Natural killer cell treated with Interleukin-12 subunit alpha and Interleukin-12 subunit beta and Interleukin-15 and Interleukin-18, amount 100 ng/mL, for 72 hours (primary cell): ENCODE results near the gene CACTIN. TPM values are rescaled to one million over a fixed set of nuclear protein-coding genes. Genes with fewer than 3 reads are reported as not detected.

Experiments used
- ATAC-seq, 2 donors: fragments of 150-1000 bp; cut with Tn5 transposase in 1 of 2; sonication (Bioruptor Pico), chemical (Tn5 transposase) in 1 of 2; 2 replicates each; pipeline ENCODE4 v1.10.0; 2021
- DNase-seq: peaks from one replicate; pipeline ENCODE4 v3.0.0; 2022; ENCODE audit warnings: low spot score
- H3K27ac Mint-ChIP-seq, 2 donors: 1 replicate in 1 of 2; 2 replicates in 1 of 2; pipeline ENCODE4 v1.8.0; 2022; ENCODE audit warnings: mixed read lengths in 2 of 2, mild to moderate bottlenecking in 1 of 2, moderate library complexity in 1 of 2
- H3K27me3 Mint-ChIP-seq, 2 donors: 1 replicate in 1 of 2; 2 replicates in 1 of 2; pipeline ENCODE4 v1.8.0; 2022; ENCODE audit warnings: mixed read lengths in 2 of 2
- H3K36me3 Mint-ChIP-seq: one replicate; pipeline ENCODE4 v1.8.0; 2022; ENCODE audit warnings: mixed read lengths
- H3K4me1 Mint-ChIP-seq, 2 donors: 1 replicate in 1 of 2; 2 replicates in 1 of 2; pipeline ENCODE4 v1.8.0; 2022; ENCODE audit warnings: low read depth in 2 of 2, mixed read lengths in 2 of 2, mild to moderate bottlenecking in 1 of 2
- H3K4me3 Mint-ChIP-seq: one replicate; pipeline ENCODE4 v1.8.0; 2022; ENCODE audit warnings: mixed read lengths
- H3K9me3 Mint-ChIP-seq: 2 replicates; pipeline ENCODE4 v1.8.0; 2022; ENCODE audit warnings: mixed read lengths
- total RNA-seq, 2 donors: library from RNA; stranded (reverse); gene quantifications; one replicate each; pipeline ENCODE4 v1.2.3, GENCODE V29; 2022

CACTIN gene
- total RNA-seq, 2 donors from 2014 or later, result 28.9 to 44.7 TPM

- no peak for DNase-seq
- Mint-ChIP-seq H3K27ac (no peak overlapping the region), H3K27me3 (no peaks in the 10 kb centered on the region), H3K36me3 (no peaks in the 10 kb centered on the region), H3K4me1 (no peaks in the 10 kb centered on the region), H3K9me3 (no peaks in the 10 kb centered on the region), H3K4me3 (no peak overlapping the region)
- peak; percentile 8 to 40 for ATAC-seq
Observed at GRCh38 chr19:3645726-3646125, 19.1 kb upstream of the CACTIN start.

- no peaks in the 10 kb centered on the region for H3K36me3 Mint-ChIP-seq
- H3K27me3 Mint-ChIP-seq, result no peaks in the 10 kb centered on the region
- ATAC-seq (peak in 1 of 2 donors; percentile 3), DNase-seq (no peak)
- H3K27ac Mint-ChIP-seq, result no peak overlapping the region
- no peaks in the 10 kb centered on the region for H3K4me1 Mint-ChIP-seq
- no peaks in the 10 kb centered on the region for H3K9me3 Mint-ChIP-seq
- no peak overlapping the region for H3K4me3 Mint-ChIP-seq
Observed at GRCh38 chr19:3645067-3645396, 18.4 kb upstream of the CACTIN start.

DNA sequence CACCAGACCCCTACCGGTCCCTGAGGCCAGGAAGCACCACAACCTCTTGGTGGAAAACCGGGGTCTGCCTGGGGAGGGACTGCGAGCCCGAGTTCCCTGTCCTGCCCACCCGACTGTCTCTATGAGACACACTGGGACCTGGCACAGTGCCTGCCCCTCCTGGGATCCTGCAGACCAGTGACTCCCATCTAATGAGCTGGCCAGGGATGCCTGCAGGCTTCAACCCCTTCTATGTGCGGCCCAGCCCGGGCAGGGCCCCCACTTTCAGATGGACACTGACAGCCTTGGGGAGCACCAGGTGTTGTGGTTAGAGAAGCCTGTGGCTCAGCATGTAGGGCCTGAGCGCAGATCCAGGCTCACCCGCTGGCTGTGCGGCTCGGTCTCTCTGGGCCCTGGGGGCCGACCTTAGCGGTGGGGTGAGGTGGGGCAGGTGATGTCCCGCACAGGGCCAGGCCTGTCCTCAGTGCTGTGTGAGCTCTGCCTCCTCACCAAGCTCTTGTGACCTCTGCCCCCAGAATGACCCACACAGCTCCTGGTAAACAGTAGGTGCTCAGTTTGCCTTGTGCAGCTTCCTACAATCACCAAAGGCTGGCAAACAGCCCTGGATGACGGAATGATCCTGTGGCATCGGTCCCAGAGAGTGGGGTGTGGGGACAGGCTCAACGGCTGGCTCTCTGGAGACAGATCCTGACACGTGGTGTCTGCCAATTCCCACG is 17.9 kb upstream of the CACTIN start:
- H3K9me3 Mint-ChIP-seq, result no peaks in the 10 kb centered on the region
- H3K4me3 Mint-ChIP-seq, result no peak overlapping the region
- no peak overlapping the region for H3K27ac Mint-ChIP-seq
- ATAC-seq, result no peak
- no peaks in the 10 kb centered on the region for H3K27me3 Mint-ChIP-seq
- no peaks in the 10 kb centered on the region for H3K36me3 Mint-ChIP-seq
- no peak for DNase-seq
- H3K4me1 Mint-ChIP-seq, result no peaks in the 10 kb centered on the region

DNA sequence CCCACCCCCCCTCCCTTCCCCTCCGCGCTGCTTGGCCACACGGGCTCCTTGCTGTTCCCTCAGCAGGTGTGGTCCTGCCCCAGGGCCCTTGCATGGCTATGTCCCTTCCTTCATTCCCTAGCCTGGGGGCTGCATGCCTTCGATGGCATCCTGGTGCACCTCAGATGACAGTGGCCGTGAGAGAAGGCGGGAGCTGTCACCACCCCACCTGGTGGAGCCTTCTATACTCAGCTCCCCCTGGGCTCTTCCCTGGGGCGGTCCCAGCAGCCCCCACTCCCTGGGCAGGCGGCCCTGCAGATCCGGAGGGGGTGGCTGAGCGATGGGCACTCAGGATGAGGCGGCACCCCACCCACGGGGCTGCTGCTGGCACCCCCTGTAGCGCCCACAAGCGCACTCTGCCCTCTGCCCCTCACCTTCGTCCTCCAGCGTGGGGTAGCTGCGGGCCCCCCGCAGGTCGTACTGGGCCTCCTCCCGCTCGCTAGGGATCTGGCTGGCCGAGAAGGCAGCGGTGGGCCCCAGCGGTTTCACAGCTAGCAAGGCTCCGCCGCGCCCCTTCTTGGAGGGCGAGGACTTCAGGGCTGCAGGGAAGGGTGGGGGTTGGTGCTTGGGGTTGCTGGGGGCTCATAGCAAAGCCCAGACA is 17.2 kb upstream of the CACTIN start:
- Mint-ChIP-seq H3K4me3 (no peak overlapping the region), H3K9me3 (no peaks in the 10 kb centered on the region), H3K4me1 (no peaks in the 10 kb centered on the region), H3K27ac (no peak overlapping the region), H3K36me3 (no peaks in the 10 kb centered on the region), H3K27me3 (no peaks in the 10 kb centered on the region)
- no peak for DNase-seq
- no peak for ATAC-seq

DNA sequence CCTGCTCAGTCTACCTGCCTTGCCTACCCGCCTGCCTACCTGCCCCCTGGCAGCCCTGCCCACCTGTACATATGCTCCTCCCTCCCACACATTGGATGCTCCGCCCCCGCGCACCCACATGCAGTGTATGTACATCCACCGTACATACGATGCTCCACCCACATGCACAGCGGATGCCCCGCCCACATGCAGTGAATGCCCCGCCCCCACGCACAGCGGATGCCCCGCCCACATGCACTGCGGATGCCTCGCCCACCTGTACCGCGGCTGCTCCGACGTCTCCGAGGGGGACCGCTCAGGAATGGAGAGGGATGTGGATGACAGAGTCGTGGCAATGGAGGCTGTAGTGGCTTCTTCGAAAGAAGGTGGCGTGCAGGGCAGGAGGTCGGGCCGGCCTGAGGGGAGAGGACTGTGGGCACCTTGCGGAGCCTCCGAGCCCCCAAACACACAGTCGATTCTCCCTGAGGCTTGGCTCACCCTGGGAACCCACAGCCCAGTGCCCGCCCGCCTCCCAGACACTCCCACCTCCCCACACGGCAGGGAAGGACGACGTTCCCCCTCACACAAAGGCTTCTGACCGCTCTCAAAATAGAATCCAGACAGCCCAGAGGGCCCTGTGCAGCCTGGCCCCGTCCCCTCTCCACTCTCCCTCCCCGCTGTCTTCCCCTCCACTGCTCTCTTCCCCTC is 16.5 kb upstream of the CACTIN start:
- ATAC-seq, result peak in 1 of 2 donors; percentile 44
- DNase-seq, result no peak
- Mint-ChIP-seq H3K36me3 (no peaks in the 10 kb centered on the region), H3K4me3 (no peak overlapping the region), H3K27me3 (no peaks in the 10 kb centered on the region), H3K27ac (no peak overlapping the region), H3K4me1 (peaks cover 0 to 3% of the 10 kb centered on the region in 2 donors), H3K9me3 (no peaks in the 10 kb centered on the region)

GRCh38 chr19:3642296-3642695 is 15.7 kb upstream of the CACTIN start:
- H3K4me3 Mint-ChIP-seq, result no peak overlapping the region
- no peaks in the 10 kb centered on the region for H3K36me3 Mint-ChIP-seq
- H3K9me3 Mint-ChIP-seq, result no peaks in the 10 kb centered on the region
- peaks cover 0 to 3% of the 10 kb centered on the region in 2 donors for H3K4me1 Mint-ChIP-seq
- DNase-seq (no peak), ATAC-seq (no peak)
- no peaks in the 10 kb centered on the region for H3K27me3 Mint-ChIP-seq
- no peak overlapping the region for H3K27ac Mint-ChIP-seq

- Mint-ChIP-seq H3K27me3 (no peaks in the 10 kb centered on the region), H3K27ac (no peak overlapping the region)
Observed at GRCh38 chr19:3641515-3642269, 15.1 kb upstream of the CACTIN start.

GRCh38 chr19:3639479-3639878 is 12.9 kb upstream of the CACTIN start:
- ATAC-seq, result no peak
- Mint-ChIP-seq H3K27me3 (no peaks in the 10 kb centered on the region), H3K27ac (no peak overlapping the region), H3K4me3 (no peak overlapping the region), H3K4me1 (peaks cover 0 to 3% of the 10 kb centered on the region in 2 donors), H3K36me3 (no peaks in the 10 kb centered on the region), H3K9me3 (no peaks in the 10 kb centered on the region)
- DNase-seq, result no peak

More at GRCh38 chr19:3641515-3642269, 15.1 kb upstream of the CACTIN start:
- H3K4me3 Mint-ChIP-seq, result no peak overlapping the region
- no peaks in the 10 kb centered on the region for H3K9me3 Mint-ChIP-seq
- DNase-seq (no peak), ATAC-seq (no peak)
- peaks cover 0 to 3% of the 10 kb centered on the region in 2 donors for H3K4me1 Mint-ChIP-seq
- no peaks in the 10 kb centered on the region for H3K36me3 Mint-ChIP-seq

DNA sequence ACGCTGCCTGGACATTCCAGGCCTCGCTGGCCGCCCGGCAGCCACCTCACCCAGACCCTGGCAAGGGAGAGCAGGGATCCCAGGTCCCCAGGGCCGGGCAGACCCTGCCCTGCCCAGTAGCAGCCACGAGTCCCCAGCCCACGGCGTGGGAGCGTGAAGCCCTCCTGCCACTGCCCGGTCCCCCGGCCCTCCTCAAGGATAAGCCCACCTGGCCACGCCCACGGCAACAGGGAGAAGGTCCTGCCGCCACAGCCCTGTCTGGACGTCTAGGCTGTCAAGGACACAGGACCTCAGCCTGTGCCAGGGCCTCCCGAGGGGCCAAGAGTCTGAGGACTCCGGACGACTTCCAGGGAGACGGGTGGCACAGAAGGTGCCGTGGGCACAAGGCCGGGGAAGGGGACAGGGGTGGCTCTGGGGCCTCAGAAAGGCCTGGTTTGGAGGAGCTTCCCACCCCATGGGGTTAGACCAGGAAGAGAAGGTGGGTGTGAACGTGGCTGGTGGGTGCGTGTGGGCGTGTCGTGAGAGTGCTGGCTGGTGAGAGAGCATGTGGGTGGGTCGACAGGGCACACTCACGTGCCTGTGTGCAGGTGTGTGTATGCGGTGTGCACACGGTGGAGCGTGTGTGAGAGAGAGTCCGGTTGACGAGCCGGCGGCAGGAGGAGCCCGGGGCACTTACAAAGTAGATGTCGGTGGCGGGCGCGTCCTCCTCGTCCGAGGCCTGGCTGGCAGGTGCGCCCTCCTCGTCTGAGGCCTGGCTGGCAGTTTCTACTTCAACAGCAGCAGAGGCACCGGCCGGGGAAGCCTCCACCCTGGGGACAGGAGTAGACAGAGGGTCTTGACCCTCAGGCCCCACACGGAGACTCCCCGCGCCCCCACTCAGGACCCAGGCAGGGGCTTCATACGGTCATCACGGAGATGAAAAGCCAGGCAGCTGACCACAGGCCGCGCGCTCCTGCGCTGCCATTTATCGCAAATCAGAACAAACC is 11.9 kb upstream of the CACTIN start:
- Mint-ChIP-seq H3K4me3 (no peak overlapping the region), H3K27me3 (no peaks in the 10 kb centered on the region), H3K4me1 (peaks cover 0 to 3% of the 10 kb centered on the region in 2 donors), H3K27ac (no peak overlapping the region), H3K36me3 (no peaks in the 10 kb centered on the region), H3K9me3 (no peaks in the 10 kb centered on the region)
- DNase-seq (no peak), ATAC-seq (no peak)

GRCh38 chr19:3637621-3638020 is 11.0 kb upstream of the CACTIN start:
- no peaks in the 10 kb centered on the region for H3K27me3 Mint-ChIP-seq
- ATAC-seq (no peak), DNase-seq (no peak)
- no peaks in the 10 kb centered on the region for H3K9me3 Mint-ChIP-seq
- H3K4me1 Mint-ChIP-seq, result peaks cover 0 to 3% of the 10 kb centered on the region in 2 donors
- H3K27ac Mint-ChIP-seq, result no peak overlapping the region
- no peaks in the 10 kb centered on the region for H3K36me3 Mint-ChIP-seq
- no peak overlapping the region for H3K4me3 Mint-ChIP-seq

GRCh38 chr19:3636962-3637361 is 10.4 kb upstream of the CACTIN start:
- no peak overlapping the region for H3K27ac Mint-ChIP-seq
- H3K27me3 Mint-ChIP-seq, result no peaks in the 10 kb centered on the region
- no peaks in the 10 kb centered on the region for H3K36me3 Mint-ChIP-seq
- ATAC-seq, result no peak
- DNase-seq, result no peak
- no peaks in the 10 kb centered on the region for H3K9me3 Mint-ChIP-seq
- H3K4me3 Mint-ChIP-seq, result no peak overlapping the region
- H3K4me1 Mint-ChIP-seq, result peaks cover 0 to 3% of the 10 kb centered on the region in 2 donors

- H3K27ac Mint-ChIP-seq, result no peak overlapping the region
- no peak overlapping the region for H3K4me3 Mint-ChIP-seq
- no peaks in the 10 kb centered on the region for H3K9me3 Mint-ChIP-seq
- peaks cover 0 to 3% of the 10 kb centered on the region in 2 donors for H3K4me1 Mint-ChIP-seq
- DNase-seq, result no peak
- no peaks in the 10 kb centered on the region for H3K27me3 Mint-ChIP-seq
- ATAC-seq, result no peak
- H3K36me3 Mint-ChIP-seq, result no peaks in the 10 kb centered on the region
Observed at GRCh38 chr19:3636506-3636905, 9.9 kb upstream of the CACTIN start.

DNA sequence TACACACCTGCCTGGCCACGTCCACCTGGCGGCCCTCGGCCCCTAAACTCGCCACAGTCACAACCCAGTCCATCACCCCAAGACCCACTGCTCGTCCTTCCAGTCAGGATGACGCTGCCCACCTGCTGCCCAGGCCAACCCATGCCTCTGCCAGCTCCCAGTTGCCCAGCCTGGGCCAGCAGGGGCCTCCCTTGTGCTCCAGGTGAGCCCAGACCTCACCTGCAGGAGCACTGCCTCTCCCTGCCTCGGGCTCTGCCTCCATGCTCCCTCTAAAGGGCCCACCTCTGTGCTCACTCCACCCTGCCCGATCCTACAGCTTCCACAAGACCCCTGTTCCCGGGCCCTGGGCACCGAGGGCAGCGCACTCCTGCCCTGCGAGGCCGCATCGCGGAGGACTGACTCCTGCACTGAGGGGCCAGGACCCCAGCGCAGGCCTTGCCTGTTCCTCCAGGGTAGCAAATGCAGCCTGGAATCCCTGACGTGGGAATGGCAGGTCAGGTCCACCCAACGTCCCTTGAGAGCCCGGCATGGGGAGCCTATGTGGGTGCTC is 8.0 kb upstream of the CACTIN start:
- no peak for DNase-seq
- peaks cover 0 to 10% of the 10 kb centered on the region in 2 donors for H3K4me1 Mint-ChIP-seq
- no peak overlapping the region for H3K4me3 Mint-ChIP-seq
- no peak for ATAC-seq
- no peaks in the 10 kb centered on the region for H3K9me3 Mint-ChIP-seq
- H3K36me3 Mint-ChIP-seq, result no peaks in the 10 kb centered on the region
- H3K27ac Mint-ChIP-seq, result no peak overlapping the region
- no peaks in the 10 kb centered on the region for H3K27me3 Mint-ChIP-seq
